Anterior cingulate cortex (tissue), 58 donors: ENCODE data around the gene ARAP3.

Experiments
- DNase-seq, 58 donors: peaks; one replicate each; lab custom pipeline; 2025; lab: John Stamatoyannopoulos, UW

Gene ARAP3

GRCh38 chr5:141649056-141649688 lies 32.9 kb downstream of the ARAP3 start:
- peak in 1 of 58 donors; percentile 22 for DNase-seq

GRCh38 chr5:141647851-141648250 lies 34.2 kb downstream of the ARAP3 start:
- DNase-seq, result no peak

- no peak for DNase-seq
These were observed 34.8 kb downstream of the ARAP3 start for GRCh38 chr5:141647242-141647641.

GRCh38 chr5:141646026-141646425 lies 36.0 kb downstream of the ARAP3 start:
- peak in 1 of 58 donors; percentile 36 for DNase-seq

GRCh38 chr5:141641634-141642267 lies 40.3 kb downstream of the ARAP3 start:
- no peak for DNase-seq

- DNase-seq, result no peak
These were observed 41.3 kb downstream of the ARAP3 start for GRCh38 chr5:141640698-141641097.

- no peak for DNase-seq
These were observed 42.0 kb downstream of the ARAP3 start for GRCh38 chr5:141640051-141640415.

- DNase-seq, result no peak
These were observed 42.5 kb downstream of the ARAP3 start for GRCh38 chr5:141639357-141640050.

- DNase-seq, result no peak
These were observed 43.3 kb downstream of the ARAP3 start for GRCh38 chr5:141638771-141639170.

- DNase-seq, result peak in 18 of 58 donors; percentile 12 to 49 (median 27)
These were observed 44.1 kb downstream of the ARAP3 start for GRCh38 chr5:141637767-141638419.

GRCh38 chr5:141637123-141637766 lies 44.8 kb downstream of the ARAP3 start:
- DNase-seq, result peak in 13 of 58 donors; percentile 35 to 73 (median 54)

GRCh38 chr5:141636413-141637122 lies 45.5 kb downstream of the ARAP3 start, which contains the start of the genes HDAC3 and RELL2:
Gene HDAC3 (minus strand): TSS chr5:141636849. CDS start chr5:141636790, 59 bp downstream.
Gene RELL2 (plus strand): TSS chr5:141636997. CDS start chr5:141638226, 1,229 bp downstream.
- peak; percentile 26 to 95 (median 88) for DNase-seq

GRCh38 chr5:141636106-141636412 lies 46.0 kb downstream of the ARAP3 start:
- DNase-seq, result no peak

- DNase-seq, result no peak
These were observed 46.4 kb downstream of the ARAP3 start for GRCh38 chr5:141635646-141636045.

- no peak for DNase-seq
These were observed 47.3 kb downstream of the ARAP3 start for GRCh38 chr5:141634720-141635119.

GRCh38 chr5:141633871-141634561 lies 48.0 kb downstream of the ARAP3 start:
- no peak for DNase-seq

GRCh38 chr5:141632650-141633049 lies 49.4 kb downstream of the ARAP3 start:
- DNase-seq, result no peak

- DNase-seq, result no peak
These were observed 51.4 kb downstream of the ARAP3 start for GRCh38 chr5:141630570-141631140.

- DNase-seq, result no peak
These were observed 53.7 kb downstream of the ARAP3 start for GRCh38 chr5:141628175-141628788.
